T-helper 2 cell treated with Interferon-gamma antibody and Interleukin-4, amounts not matched to agents 100 ng/mL and 5 ng/mL, for 36 hours (primary cell): ENCODE results near the gene WDR31. TPM values are rescaled to one million over a fixed set of nuclear protein-coding genes. Genes with fewer than 3 reads are reported as not detected.
"Not testable (repeated sequence)": the region's sequence is repeated elsewhere in the genome, so short reads cannot be mapped to it uniquely, and the experiment has no call there.

Experiments
- intact Hi-C: fragments of 100-400 bp; cut with micrococcal nuclease; formaldehyde crosslinking; loops from one replicate; pipeline ENCODE4 v1.15.1; 2023
- total RNA-seq: library from RNA; stranded (reverse); gene quantifications from 2 replicates; pipeline ENCODE4 v1.2.3, GENCODE V29; 2022

WDR31 gene
- 0.93 and 1.5 TPM in 2 replicates for total RNA-seq

DNA sequence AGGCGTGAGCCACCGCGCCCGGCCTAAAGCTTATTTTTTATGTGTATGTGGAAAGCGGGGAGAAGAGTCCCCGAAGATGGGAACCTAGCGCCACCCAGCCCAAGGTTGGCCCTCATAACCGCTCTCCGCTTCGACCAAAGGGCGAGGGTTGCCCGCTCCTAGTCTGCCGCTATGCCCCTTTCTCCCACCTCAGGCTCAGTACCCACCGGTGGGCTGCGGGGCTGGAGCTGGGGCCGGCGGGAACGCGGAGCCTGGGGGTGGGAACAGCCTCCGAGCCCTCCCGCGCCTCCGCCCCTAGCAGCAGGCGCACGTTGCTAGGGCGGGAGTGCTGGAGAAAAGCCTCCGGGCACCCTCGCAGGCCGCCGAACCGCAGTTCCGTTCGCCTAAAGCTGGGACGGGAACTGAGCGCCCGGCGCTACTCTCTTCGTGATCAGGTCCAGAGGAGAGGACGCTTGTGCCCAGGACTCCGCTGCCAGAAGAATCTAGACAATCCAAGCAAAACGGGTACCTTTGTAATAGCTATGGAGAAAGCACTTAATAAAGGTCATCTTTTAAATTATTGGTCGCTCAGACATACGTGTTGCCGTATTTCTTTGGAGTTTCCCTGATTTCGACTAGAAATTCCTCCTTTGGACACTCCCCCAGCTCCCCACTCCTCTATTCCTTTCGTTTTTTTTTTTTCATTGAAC lies at the start of gene WDR31:
WDR31 (minus strand) TSS at position 265 of the 689 bp plus-strand sequence. CDS start 8,253 bp downstream, outside the sequence.
- intact Hi-C loops = loop anchor here (1.0 kb wide), 5 partner anchors 9 to 70 kb away; partner anchors contain the start of genes ALAD, BSPRY, C9orf43 and CDC26

DNA sequence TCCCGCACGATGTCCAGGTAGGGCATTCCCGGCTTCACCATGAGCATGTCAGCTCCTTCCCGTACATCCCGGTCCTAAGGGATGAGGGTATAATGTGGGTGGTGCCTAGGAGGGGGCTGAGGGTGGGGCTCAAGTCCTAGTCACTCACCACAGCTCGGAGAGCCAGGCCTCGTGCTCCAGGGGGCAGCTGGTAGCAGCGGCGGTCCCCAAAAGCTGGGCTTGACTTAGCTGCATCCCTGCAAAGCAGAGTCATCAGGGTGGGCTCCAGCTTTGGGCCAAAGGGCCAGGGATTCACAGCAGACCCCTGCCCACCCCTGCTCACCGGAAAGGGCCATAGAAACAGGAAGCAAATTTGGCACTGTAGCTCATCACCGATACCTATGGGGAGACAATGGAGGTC lies 49.4 kb upstream of the WDR31 start:
- intact Hi-C loops = no loop called here

DNA sequence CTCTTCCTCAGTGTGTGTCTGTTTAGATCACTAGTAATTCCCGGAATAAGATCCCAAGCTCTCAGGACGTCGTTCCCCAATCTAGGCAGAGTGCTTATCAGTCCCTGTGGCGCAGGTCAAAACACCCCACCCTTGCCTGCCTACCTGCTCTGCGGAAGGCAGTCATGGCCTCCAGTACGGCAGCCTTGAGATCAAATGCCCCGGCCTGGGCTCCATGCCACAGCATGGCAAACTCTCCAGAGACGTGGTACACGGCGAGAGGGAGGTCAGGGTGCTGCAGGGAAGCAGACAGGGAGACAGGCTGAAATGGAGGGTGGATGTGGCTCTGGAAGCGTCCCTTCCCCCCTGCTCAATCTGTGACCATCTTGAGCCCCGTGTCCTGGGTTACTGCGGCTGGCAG lies 48.8 kb upstream of the WDR31 start:
- intact Hi-C loops = no loop called here

DNA sequence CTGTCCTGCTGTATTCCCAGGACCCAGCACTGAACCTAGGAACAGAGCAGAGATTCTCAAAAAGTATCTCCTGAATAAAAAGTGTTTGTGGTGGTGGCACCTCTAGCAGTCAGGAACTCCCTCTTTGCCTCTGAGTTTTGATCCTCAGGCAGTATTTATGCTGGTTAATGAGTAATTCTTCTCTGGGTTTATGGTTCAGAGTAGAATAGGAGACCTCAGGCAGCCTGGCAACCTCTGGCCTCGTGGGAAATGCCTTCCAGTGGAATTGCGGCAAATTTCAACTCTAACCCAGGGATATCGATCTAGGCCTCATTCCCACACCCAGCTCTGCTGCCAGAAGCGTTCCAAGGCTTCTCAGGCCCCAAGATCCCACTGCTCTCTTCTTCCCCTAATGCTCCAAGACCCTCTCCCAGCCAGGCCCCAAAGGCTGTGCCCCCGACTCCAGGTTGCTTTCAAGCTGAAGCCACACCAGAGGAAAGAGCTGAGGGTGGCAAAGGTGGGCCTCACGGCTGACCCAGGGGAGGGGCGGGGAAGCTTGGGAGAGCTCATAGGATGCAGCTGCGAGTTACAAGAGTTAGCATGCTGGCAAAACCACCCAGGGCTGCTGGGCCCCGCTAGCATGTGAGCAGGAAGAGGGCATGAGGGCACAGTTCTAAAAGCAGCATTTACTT lies 47.6 kb upstream of the WDR31 start:
- intact Hi-C loops = no loop called here

GRCh38 chr9:113386571-113387393 lies 46.7 kb upstream of the WDR31 start:
- intact Hi-C loops = no loop called here

- intact Hi-C loops = no loop called here
These were observed 41.9 kb upstream of the WDR31 start for GRCh38 chr9:113381909-113382411.

GRCh38 chr9:113381441-113381840 lies 41.4 kb upstream of the WDR31 start:
- intact Hi-C loops = not testable (repeated sequence)

DNA sequence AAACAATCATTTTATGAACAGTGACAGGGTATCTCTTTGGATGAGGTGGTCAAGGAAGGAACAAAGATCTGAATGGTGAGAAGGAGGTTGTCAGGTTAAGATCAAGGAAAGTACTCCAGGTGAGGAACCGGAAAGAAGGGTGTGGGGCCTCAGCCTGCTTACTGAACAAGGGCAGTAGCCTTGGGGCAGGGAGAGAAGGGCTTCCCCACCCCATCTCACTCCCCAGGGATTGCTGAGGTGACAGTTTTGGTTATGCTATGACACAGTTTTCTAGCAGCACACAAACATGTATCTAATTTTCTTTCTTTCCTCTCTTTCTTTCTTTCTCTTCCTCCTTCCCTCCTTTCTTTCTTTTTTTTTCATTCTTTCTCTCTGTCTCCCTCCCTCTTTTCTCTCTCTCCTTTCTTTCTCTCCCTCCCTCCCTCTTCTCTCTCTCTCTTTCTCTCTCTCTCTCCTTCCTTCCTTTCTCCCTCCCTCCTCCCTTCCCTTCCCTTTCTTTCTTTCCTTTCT lies 40.8 kb upstream of the WDR31 start:
- intact Hi-C loops = no loop called here

- intact Hi-C loops = not testable (repeated sequence)
These were observed 39.7 kb upstream of the WDR31 start for GRCh38 chr9:113379829-113380210.

DNA sequence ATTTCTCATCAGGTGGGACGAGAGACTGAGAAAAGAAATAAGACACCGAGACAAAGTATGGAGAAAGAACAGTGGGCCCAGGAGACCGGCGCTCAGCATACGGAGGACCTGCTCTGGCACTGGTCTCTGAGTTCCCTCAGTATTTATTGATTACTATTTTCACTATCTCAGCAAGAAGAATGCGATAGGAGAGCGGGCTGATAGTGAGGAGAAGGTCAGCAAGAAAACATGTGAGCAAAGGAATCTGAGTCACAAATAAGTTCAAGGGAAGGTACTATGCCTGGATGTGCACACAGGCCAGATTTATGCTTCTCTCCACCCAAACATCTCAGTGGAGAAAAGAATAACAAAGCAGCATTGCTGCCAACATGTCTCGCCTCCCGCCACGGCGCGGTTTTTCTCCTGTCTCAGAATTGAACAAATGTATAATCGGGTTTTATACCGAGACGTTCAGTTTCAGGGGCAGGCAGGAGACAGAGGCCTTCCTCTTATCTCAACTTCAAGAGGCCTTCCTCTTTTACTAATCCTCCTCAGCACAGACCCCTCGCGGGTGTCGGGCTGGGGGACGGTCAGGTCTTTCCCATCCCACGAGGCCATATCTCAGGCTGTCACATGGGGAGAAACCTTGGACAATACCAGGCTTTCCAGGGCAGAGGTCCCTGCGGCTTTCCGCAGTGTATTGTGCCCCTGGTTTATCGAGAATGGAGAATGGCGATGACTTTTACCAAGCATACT lies 39.2 kb upstream of the WDR31 start:
- intact Hi-C loops = not testable (repeated sequence)

- intact Hi-C loops = loop anchor here (1.0 kb wide), 6 partner anchors 24 to 156 kb away; partner anchors contain the start of genes ALAD, C9orf43, CDC26 and FKBP15
These were observed 36.8 kb upstream of the WDR31 start, which contains the start of gene HDHD3 for GRCh38 chr9:113376634-113377567. Gene HDHD3 (minus strand): TSS chr9:113376986. CDS start chr9:113374354, 2,632 bp downstream.

- intact Hi-C loops = loop anchor here (1.0 kb wide), 1 partner anchor 154 kb away; the partner anchor contains the start of genes FKBP15 and SLC31A1
These were observed 35.3 kb upstream of the WDR31 start for GRCh38 chr9:113375057-113376023.

DNA sequence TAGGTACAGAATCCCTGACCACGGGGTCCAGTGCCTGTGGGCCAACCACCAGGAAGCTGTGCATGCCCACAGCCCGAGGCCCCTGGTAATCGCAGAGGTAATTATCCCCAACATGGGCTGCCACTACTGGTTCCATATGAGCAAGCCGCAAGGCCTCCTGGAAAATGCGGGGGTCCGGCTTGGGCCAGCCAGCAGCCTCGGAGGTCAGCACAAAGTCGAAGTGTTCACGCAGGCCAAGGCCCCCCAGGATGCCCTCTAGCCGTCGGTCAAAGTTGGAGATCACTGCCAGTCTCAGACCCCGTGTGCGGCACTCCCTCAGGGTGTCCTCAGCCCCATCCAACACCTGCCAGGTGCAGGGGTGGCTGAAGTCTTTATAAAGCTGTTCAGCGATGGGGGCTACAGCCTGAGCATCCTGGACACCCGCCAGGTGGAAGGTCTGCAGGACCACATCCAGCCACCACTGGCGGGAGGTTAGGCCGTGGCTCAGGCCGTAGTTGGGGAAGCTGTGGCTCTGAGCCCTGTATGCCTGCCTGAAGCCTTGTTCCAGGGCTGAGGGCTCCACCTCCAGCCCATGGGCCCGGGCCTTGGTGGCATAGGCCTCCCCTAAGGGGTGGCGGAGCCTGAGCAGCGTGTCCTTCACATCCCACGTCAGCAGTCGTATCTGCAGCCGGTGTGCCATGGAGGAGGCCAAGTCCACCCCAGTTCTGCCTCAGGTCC lies 33.8 kb upstream of the WDR31 start:
- intact Hi-C loops = no loop called here

GRCh38 chr9:113373256-113373655 lies 33.2 kb upstream of the WDR31 start:
- intact Hi-C loops = no loop called here

DNA sequence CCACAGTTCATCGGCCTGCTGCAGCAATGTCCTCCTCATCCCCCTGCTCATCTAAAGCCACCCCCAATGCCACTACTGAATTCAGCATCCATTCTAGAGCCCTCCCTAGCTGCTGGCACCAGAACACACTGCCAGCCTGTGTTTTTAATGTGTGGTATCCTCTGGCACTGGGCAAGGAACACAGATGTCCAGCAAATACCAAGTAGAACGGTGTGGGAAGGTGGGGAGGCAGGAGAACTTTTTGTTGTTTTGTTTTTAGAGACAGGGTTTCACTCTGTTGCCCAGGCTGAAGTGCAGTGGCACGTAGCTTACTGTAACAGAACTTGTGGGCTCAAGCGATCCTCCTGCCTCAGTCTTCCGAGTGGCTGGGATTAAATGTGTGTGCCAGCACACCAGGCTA lies 32.0 kb upstream of the WDR31 start:
- intact Hi-C loops = no loop called here

DNA sequence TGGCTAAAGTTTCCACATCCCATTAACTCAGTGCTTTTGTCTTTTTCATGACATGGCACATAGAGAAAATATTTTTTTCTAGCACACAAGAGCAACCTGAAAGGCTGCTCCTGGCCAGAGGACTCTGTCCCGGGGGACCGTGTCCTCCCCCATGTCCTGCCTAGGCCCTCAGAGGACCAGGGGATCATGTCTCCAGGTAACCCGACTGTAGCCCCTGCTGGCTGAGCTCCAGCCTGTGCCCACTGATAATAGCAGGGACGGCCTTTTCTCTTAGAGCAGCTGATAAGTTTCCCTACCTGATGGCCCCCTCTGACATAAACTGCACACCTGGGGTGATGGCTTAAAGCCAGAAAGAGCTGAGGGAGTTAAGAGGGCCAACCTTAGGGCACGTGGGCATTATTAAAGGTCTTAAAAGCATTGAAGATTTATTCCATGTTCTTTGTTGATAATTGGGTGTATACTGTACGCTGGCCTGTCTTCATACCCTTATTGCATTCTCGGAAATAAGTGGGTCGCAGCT lies 30.8 kb upstream of the WDR31 start:
- intact Hi-C loops = no loop called here

DNA sequence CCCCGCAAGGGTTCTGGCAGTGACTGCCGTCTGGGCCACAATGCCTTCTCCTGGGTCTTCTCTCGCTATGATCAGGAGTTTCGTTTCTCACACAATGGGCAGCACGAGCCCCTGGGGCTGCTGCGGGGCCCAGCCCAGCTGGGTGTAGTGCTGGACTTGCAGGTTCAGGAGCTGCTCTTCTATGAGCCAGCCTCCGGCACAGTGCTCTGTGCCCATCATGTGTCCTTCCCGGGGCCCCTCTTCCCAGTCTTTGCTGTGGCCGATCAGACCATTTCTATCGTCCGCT lies 29.7 kb upstream of the WDR31 start:
- intact Hi-C loops = no loop called here
